B cell (primary cell): Measurements from ENCODE around the gene TOGARAM1. TPM values are rescaled to one million over a fixed set of nuclear protein-coding genes. Genes with fewer than 3 reads are reported as not detected.

Source experiments
- ATAC-seq: fragments of 200-7000 bp; cut with Tn5 transposase; one replicate; pipeline ENCODE4 v1.10.0; 2021; ENCODE audit warnings: low read depth, mild to moderate bottlenecking, moderate number of reproducible peaks, moderate library complexity
- CTCF ChIA-PET: fragments of 350-600 bp; sonication (Branson Sonifier 250); formaldehyde crosslinking; loops from one replicate; lab custom pipeline; 2021; ENCODE audit warnings: antibody characterized with exemption, inconsistent platforms; lab: Charles Lee
- POLR2A ChIA-PET: fragments of 350-600 bp; sonication (Branson Sonifier 250); formaldehyde crosslinking; loops from one replicate; lab custom pipeline; 2021; ENCODE audit warnings: antibody characterized with exemption; lab: Charles Lee
- DNase-seq: peaks from one replicate; pipeline ENCODE4 v3.0.0; 2013
- H2AFZ ChIP-seq: 2 replicates; pipeline ENCODE4 v1.6.1; 2012; ENCODE audit warnings: mild to moderate bottlenecking, low read depth, low read length; ENCODE audit not compliant: insufficient read depth, poor library complexity, severe bottlenecking
- H3K27ac ChIP-seq, 2 donors: 1 replicate in 1 of 2; 2 replicates in 1 of 2; pipeline ENCODE4 v1.5.1; 2012 to 2013; ENCODE audit warnings: low read length in 2 of 2, mild to moderate bottlenecking in 2 of 2, moderate library complexity in 1 of 2
- H3K27me3 ChIP-seq, 4 experiments: fragments of 200-600 bp in 1 of 4; sonication (generic) in 1 of 4; replicated peaks in 1 of 4; 1 replicate in 2 of 4; 2 replicates in 2 of 4; pipeline versions ENCODE4 v1.6.1 to v1.7.0; 2013 to 2016; ENCODE audit warnings: low read length in 3 of 4, mild to moderate bottlenecking in 2 of 4, mixed read lengths in 1 of 4, moderate library complexity in 1 of 4; ENCODE audit not compliant: insufficient read depth in 4 of 4, control insufficient read depth in 3 of 4; ENCODE audit errors: control extremely low read depth in 1 of 4
- H3K36me3 ChIP-seq, 2 experiments: replicated peaks in 1 of 2; 1 replicate in 1 of 2; 2 replicates in 1 of 2; pipeline versions ENCODE4 v1.6.1 to v1.7.1; 2013; ENCODE audit warnings: low read length in 1 of 2; ENCODE audit not compliant: insufficient read depth in 2 of 2, control insufficient read depth in 1 of 2; ENCODE audit errors: control extremely low read depth in 1 of 2, extremely low read depth in 1 of 2
- H3K4me1 ChIP-seq, 2 donors: fragments of 200-600 bp in 1 of 2; sonication (generic) in 1 of 2; 1 replicate in 1 of 2; 2 replicates in 1 of 2; pipeline versions ENCODE4 v1.5.1 to v1.6.1; 2013 to 2017; ENCODE audit warnings: low read length in 2 of 2; ENCODE audit not compliant: control insufficient read depth in 2 of 2, insufficient read depth in 2 of 2
- H3K4me2 ChIP-seq: replicated peaks from 2 replicates; pipeline ENCODE3; 2012; ENCODE audit warnings: mild to moderate bottlenecking, low read depth, low read length; ENCODE audit not compliant: poor library complexity, severe bottlenecking
- H3K4me3 ChIP-seq, 5 experiments: fragments of 200-600 bp in 1 of 5; sonication (generic) in 1 of 5; 1 replicate in 3 of 5; 2 replicates in 2 of 5; pipeline versions ENCODE4 v1.5.1 to v1.7.0; 2011 to 2016; ENCODE audit warnings: low read length in 4 of 5, mild to moderate bottlenecking in 4 of 5, low read depth in 2 of 5, control low read depth in 1 of 5, moderate library complexity in 1 of 5; ENCODE audit not compliant: insufficient read depth in 1 of 5; ENCODE audit errors: control extremely low read depth in 1 of 5, extremely low read depth in 1 of 5
- H3K79me2 ChIP-seq: fragments of 200-600 bp; sonication (generic); one replicate; pipeline ENCODE4 v1.6.0; 2016; ENCODE audit warnings: low read length; ENCODE audit not compliant: control insufficient read depth, insufficient read depth
- H3K9ac ChIP-seq: fragments of 200-600 bp; sonication (generic); 2 replicates; pipeline ENCODE4 v1.6.1; 2017; ENCODE audit warnings: mild to moderate bottlenecking, low read length, moderate library complexity
- H3K9me3 ChIP-seq, 3 donors: one replicate each; pipeline versions ENCODE4 v1.6.1 to v1.7.1; 2013; ENCODE audit warnings: low read length in 2 of 3; ENCODE audit not compliant: control insufficient read depth in 2 of 3, insufficient read depth in 1 of 3; ENCODE audit errors: control extremely low read depth in 1 of 3
- H4K20me1 ChIP-seq: 2 replicates; pipeline ENCODE4 v1.6.0; 2012; ENCODE audit warnings: mild to moderate bottlenecking, low read length; ENCODE audit not compliant: insufficient read depth, control insufficient read depth, poor library complexity, severe bottlenecking
- H3K27ac Mint-ChIP-seq: one replicate; pipeline ENCODE4 v1.8.0; 2021; ENCODE audit warnings: mixed read lengths
- H3K27me3 Mint-ChIP-seq: one replicate; pipeline ENCODE4 v1.8.0; 2021; ENCODE audit warnings: mixed read lengths
- H3K4me1 Mint-ChIP-seq: one replicate; pipeline ENCODE4 v1.8.0; 2021; ENCODE audit warnings: mixed read lengths
- H3K4me3 Mint-ChIP-seq: one replicate; pipeline ENCODE4 v1.8.0; 2021; ENCODE audit warnings: mixed read lengths
- H3K9me3 Mint-ChIP-seq: one replicate; pipeline ENCODE4 v1.8.0; 2022; ENCODE audit warnings: mixed read lengths; ENCODE audit not compliant: insufficient read depth
- CTCF ChIP-seq: fragments of 200-600 bp; IDR thresholded peaks from one replicate; pipeline ENCODE4 v1.8.0; 2022; ENCODE audit warnings: antibody characterized with exemption, mild to moderate bottlenecking
- EZH2 ChIP-seq: IDR thresholded peaks from 2 replicates; pipeline ENCODE4 v1.6.1; 2012; ENCODE audit warnings: borderline replicate concordance, low read depth, mild to moderate bottlenecking, moderate library complexity, low read length; ENCODE audit not compliant: insufficient read depth, poor library complexity, severe bottlenecking
- WGBS: methylation state at CpG from one replicate; pipeline ENCODE4 v1.1.5; 2013; ENCODE audit warnings: missing lambda C conversion rate; ENCODE audit not compliant: insufficient coverage; 5-methylcytosine and 5-hydroxymethylcytosine counted together
- intact Hi-C: fragments of 100-400 bp; cut with micrococcal nuclease; formaldehyde crosslinking; loops from one replicate; pipeline ENCODE4 v1.10.0; 2022
- polyA plus RNA-seq: library from polyadenylated mRNA; depleted of rRNA; stranded (reverse); fragments of >200 nt; gene quantifications from 2 replicates; pipeline ENCODE4 v1.2.3, GENCODE V29; 2012
- total RNA-seq, 2 donors: library from RNA; stranded (reverse); fragments of 120-200 nt in 1 of 2; gene quantifications; 1 replicate in 1 of 2; 2 replicates in 1 of 2; pipeline versions ENCODE4 v1.2.3 to v1.2.4, GENCODE V29; 2013 to 2022

TOGARAM1 gene
- total and polyA plus RNA-seq, 2 donors (not counting 1 experiment from before 2014, with no cell fraction given) = 3.4 to 23.9 TPM

GRCh38 chr14:45015133-45015532 is 53.1 kb downstream of the TOGARAM1 start:
- H3K27me3 ChIP-seq = no peaks in the 10 kb centered on the region
- intact Hi-C loops = no loop called here
- Mint-ChIP-seq H3K27me3 (no peaks in the 10 kb centered on the region), H3K27ac (no peak overlapping the region), H3K4me1 (no peaks in the 10 kb centered on the region), H3K4me3 (no peak overlapping the region), H3K9me3 (no peaks in the 10 kb centered on the region)
- 100% methylated on average over 3 of the region's 3 CpGs for WGBS
- TF ChIP-seq EZH2 (no peak), CTCF (no peak)
- DNase-seq (no peak), ATAC-seq (no peak)
- H3K4me1 ChIP-seq = no peaks in the 10 kb centered on the region
- no peaks in the 10 kb centered on the region for H3K9me3 ChIP-seq
- no peak overlapping the region for H2AFZ ChIP-seq
- no peak overlapping the region for H3K4me2 ChIP-seq
- no peak overlapping the region for H3K4me3 ChIP-seq
- POLR2A ChIA-PET = no interaction called here
- no peaks in the 10 kb centered on the region for H3K79me2 ChIP-seq
- CTCF ChIA-PET = no interaction called here
- H3K9ac ChIP-seq = no peak overlapping the region
- H3K27ac ChIP-seq = no peak overlapping the region
- peaks cover 6 to 8% of the 10 kb centered on the region in 2 experiments for H3K36me3 ChIP-seq
- H4K20me1 ChIP-seq = no peaks in the 10 kb centered on the region

GRCh38 chr14:45028107-45028626 is 66.2 kb downstream of the TOGARAM1 start:
- H2AFZ ChIP-seq = no peak overlapping the region
- DNase-seq (no peak), ATAC-seq (no peak)
- intact Hi-C loops = no loop called here
- Mint-ChIP-seq H3K4me3 (no peak overlapping the region), H3K4me1 (no peaks in the 10 kb centered on the region), H3K9me3 (no peaks in the 10 kb centered on the region), H3K27ac (no peak overlapping the region), H3K27me3 (no peaks in the 10 kb centered on the region)
- H3K27me3 ChIP-seq = no peaks in the 10 kb centered on the region
- no peaks in the 10 kb centered on the region for H3K79me2 ChIP-seq
- no peak overlapping the region for H3K9ac ChIP-seq
- 100% methylated on average over 1 of the region's 2 CpGs for WGBS
- no peak overlapping the region for H3K4me3 ChIP-seq
- H3K4me2 ChIP-seq = no peak overlapping the region
- no peaks in the 10 kb centered on the region for H3K4me1 ChIP-seq
- H3K36me3 ChIP-seq = peaks cover 4 to 8% of the 10 kb centered on the region in 2 experiments
- TF ChIP-seq EZH2 = no peak
- TF ChIP-seq CTCF = no peak
- no peak overlapping the region for H3K27ac ChIP-seq
- no peaks in the 10 kb centered on the region for H4K20me1 ChIP-seq
- ChIA-PET CTCF (no interaction called here), POLR2A (no interaction called here)
- no peaks in the 10 kb centered on the region for H3K9me3 ChIP-seq
